Measurements from ENCODE around the gene CDKAL1. TPM values are rescaled to one million over a fixed set of nuclear protein-coding genes. Genes with fewer than 3 reads are reported as not detected.

CDKAL1 gene
- total and polyA plus RNA-seq, 2 of the 13 experiments (the other 11 are each of a cell fraction or from before 2014, with no cell fraction given) = 9.5 to 27.7 TPM

DNA sequence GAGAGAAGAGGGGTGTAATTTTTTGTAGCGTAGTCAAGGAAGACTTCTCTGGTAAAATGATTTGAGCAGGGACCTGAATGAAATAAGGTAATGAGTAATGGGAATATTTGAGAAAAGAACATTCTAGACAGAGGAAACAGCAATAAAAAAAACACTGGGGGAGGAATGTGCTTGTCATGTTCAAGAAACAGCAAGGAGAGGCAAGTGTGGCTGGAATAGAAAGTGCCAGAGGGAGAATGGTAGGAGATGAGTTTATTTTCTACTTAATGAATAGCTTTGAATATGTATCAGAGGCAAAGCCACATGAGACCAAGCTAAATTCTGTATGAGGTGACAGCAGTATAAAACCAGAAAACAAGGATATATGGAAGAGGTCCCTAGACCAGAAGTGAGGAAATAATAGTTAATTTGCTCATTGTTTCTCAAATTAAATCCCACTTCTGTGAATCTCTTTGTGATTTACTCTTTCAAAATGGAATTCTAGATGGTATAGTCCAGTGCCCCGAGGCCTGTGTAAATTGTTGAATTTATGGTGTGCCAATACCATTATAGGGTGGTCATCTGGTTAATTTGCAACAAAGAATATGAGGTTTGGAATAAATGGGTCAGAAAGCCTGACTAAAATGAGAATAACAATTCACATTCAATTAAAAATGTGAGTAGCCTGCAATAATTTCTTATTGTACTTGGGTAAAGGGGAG, 170.2 kb downstream of the CDKAL1 start:
- 96% methylated on average over 2 of the region's 2 CpGs for WGBS (ENCODE audit: low lambda C conversion rate)
- intact Hi-C loops (cut with micrococcal nuclease; ENCODE audit: unreplicated experiment) = no loop called here
- no peak for TF ChIP-seq HNF4A (CRISPR knock-in tag; IDR thresholded peaks at IDR 0.05)
- TF ChIP-seq MZF1 (CRISPR knock-in tag; IDR thresholded peaks at IDR 0.05; ENCODE audit: borderline replicate concordance) = no peak
- no peak for TF ChIP-seq SMARCE1 (IDR thresholded peaks at IDR 0.05; ENCODE audit: borderline replicate concordance)
- no peak for TF ChIP-seq ZNF354B (CRISPR knock-in tag; IDR thresholded peaks at IDR 0.05)
- no peak for TF ChIP-seq TRAFD1 (CRISPR knock-in tag; IDR thresholded peaks at IDR 0.05; ENCODE audit: borderline replicate concordance)
- TF ChIP-seq ZSCAN25 (CRISPR knock-in tag; IDR thresholded peaks at IDR 0.05) = no peak
- TF ChIP-seq, protein P1, sequence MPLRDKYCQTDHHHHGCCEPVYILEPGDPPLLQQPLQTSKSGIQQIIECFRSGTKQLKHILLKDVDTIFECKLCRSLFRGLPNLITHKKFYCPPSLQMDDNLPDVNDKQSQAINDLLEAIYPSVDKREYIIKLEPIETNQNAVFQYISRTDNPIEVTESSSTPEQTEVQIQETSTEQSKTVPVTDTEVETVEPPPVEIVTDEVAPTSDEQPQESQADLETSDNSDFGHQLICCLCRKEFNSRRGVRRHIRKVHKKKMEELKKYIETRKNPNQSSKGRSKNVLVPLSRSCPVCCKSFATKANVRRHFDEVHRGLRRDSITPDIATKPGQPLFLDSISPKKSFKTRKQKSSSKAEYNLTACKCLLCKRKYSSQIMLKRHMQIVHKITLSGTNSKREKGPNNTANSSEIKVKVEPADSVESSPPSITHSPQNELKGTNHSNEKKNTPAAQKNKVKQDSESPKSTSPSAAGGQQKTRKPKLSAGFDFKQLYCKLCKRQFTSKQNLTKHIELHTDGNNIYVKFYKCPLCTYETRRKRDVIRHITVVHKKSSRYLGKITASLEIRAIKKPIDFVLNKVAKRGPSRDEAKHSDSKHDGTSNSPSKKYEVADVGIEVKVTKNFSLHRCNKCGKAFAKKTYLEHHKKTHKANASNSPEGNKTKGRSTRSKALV (CRISPR knock-in tag; IDR thresholded peaks at IDR 0.05) = no peak
- no peak for TF ChIP-seq POLR2A (IDR thresholded peaks at IDR 0.05; ENCODE audit: insufficient read depth in 1 of 2, low read depth in 2 of 2, low read length in 2 of 2)
- no peak for TF ChIP-seq SRSF9 (IDR thresholded peaks at IDR 0.05; ENCODE audit: borderline replicate concordance, insufficient read depth, low read depth, low read length, poor library complexity, severe bottlenecking)
- TF ChIP-seq, protein P2, sequence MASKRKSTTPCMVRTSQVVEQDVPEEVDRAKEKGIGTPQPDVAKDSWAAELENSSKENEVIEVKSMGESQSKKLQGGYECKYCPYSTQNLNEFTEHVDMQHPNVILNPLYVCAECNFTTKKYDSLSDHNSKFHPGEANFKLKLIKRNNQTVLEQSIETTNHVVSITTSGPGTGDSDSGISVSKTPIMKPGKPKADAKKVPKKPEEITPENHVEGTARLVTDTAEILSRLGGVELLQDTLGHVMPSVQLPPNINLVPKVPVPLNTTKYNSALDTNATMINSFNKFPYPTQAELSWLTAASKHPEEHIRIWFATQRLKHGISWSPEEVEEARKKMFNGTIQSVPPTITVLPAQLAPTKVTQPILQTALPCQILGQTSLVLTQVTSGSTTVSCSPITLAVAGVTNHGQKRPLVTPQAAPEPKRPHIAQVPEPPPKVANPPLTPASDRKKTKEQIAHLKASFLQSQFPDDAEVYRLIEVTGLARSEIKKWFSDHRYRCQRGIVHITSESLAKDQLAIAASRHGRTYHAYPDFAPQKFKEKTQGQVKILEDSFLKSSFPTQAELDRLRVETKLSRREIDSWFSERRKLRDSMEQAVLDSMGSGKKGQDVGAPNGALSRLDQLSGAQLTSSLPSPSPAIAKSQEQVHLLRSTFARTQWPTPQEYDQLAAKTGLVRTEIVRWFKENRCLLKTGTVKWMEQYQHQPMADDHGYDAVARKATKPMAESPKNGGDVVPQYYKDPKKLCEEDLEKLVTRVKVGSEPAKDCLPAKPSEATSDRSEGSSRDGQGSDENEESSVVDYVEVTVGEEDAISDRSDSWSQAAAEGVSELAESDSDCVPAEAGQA (IDR thresholded peaks at IDR 0.05; ENCODE audit: low read depth) = no peak
- TF ChIP-seq, protein P2 (CRISPR knock-in tag; IDR thresholded peaks at IDR 0.05; ENCODE audit: borderline replicate concordance) = no peak
- no peak for TF ChIP-seq KDM5A (IDR thresholded peaks at IDR 0.05; ENCODE audit: borderline replicate concordance, low read length)
- no peak for TF ChIP-seq NFYB (CRISPR knock-in tag; IDR thresholded peaks at IDR 0.05)
- no peak for TF ChIP-seq ZBTB20 (CRISPR knock-in tag; IDR thresholded peaks at IDR 0.05; ENCODE audit: borderline replicate concordance, low read depth)

More for the DNA sequence above, 170.2 kb downstream of the CDKAL1 start:
- H3K4me3 ChIP-seq (replicated peaks in 1 of 3; ENCODE audit: insufficient read depth in 1 of 3, low read depth in 2 of 3, low read length in 3 of 3) = no peak overlapping the region
- H3K9me3 ChIP-seq (ENCODE audit: low read length) = no peaks in the 10 kb centered on the region
- peaks cover 30% of the 10 kb centered on the region for H3K4me1 ChIP-seq (ENCODE audit: insufficient read depth, low read length)
- H4K20me1 ChIP-seq (ENCODE audit: insufficient read depth, low read length) = no peaks in the 10 kb centered on the region
- no peaks in the 10 kb centered on the region for H3K79me2 ChIP-seq (ENCODE audit: insufficient read depth, low read length)
- no peak overlapping the region for H3K4me2 ChIP-seq (ENCODE audit: low read depth, low read length)
- ATAC-seq (no peak), FAIRE-seq (no peak), DNase-seq (ENCODE audit: low spot score) (no peak)
- H3K27ac ChIP-seq (ENCODE audit: extremely low read length, insufficient read depth, low read length) = no peak overlapping the region
- in situ Hi-C loops (cut with HindIII; ENCODE audit: extremely low pct_ligation_motif_present, low pct_unique_long_range_greater_than_20kb) = no loop called here
- ChIA-PET POLR2A (no interaction called here), CTCF (ENCODE audit: low intra/inter-chr PET ratio, low total read pairs) (no interaction called here)
- no peaks in the 10 kb centered on the region for H3K36me3 ChIP-seq (replicated peaks in 1 of 2; ENCODE audit: control insufficient read depth in 1 of 2, insufficient read depth in 2 of 2, low read length in 2 of 2)
- no peak overlapping the region for H2AFZ ChIP-seq (ENCODE audit: low read length)
- no peak overlapping the region for H3K9ac ChIP-seq (ENCODE audit: insufficient read depth, low read depth, low read length)
- BruUV-seq (replicated peaks) = no TSS peak
- no peaks in the 10 kb centered on the region for H3K27me3 ChIP-seq (ENCODE audit: control insufficient read depth in 1 of 2, insufficient read depth in 2 of 2, low read length in 2 of 2)
